PC-3 (cell line): Measurements from ENCODE around the gene SMCO1. TPM values are rescaled to one million over a fixed set of nuclear protein-coding genes. Genes with fewer than 3 reads are reported as not detected.

Experiments used
- ATAC-seq: fragments of 200-7000 bp; cut with Tn5 transposase; 2 replicates; pipeline ENCODE4 v1.9.1; 2020; ENCODE audit warnings: mild to moderate bottlenecking, moderate library complexity
- BruUV-seq: library from RNA; stranded (reverse); fragments of 400-500 nt; replicated peaks from 2 replicates; lab custom pipeline; 2021; lab: Mats Ljungman, UMichigan
- CTCF ChIA-PET: fragments of 300-600 bp; sonication (Branson Sonifier 250); formaldehyde crosslinking; loops from one replicate; lab custom pipeline; 2022; ENCODE audit warnings: antibody characterized with exemption; lab: Charles Lee
- POLR2A ChIA-PET: fragments of 300-600 bp; sonication (Branson Sonifier 250); formaldehyde crosslinking; loops from one replicate; lab custom pipeline; 2022; ENCODE audit warnings: antibody characterized with exemption; ENCODE audit not compliant: unreplicated experiment; lab: Charles Lee
- DNase-seq: peaks from one replicate; pipeline ENCODE4 v3.0.0-alpha.2; 2015
- H2AFZ ChIP-seq: fragments of 300-600 bp; sonication (generic); 2 replicates; pipeline ENCODE4 v1.6.0; 2016; ENCODE audit warnings: antibody characterized with exemption, low read length
- H3F3A ChIP-seq: fragments of 300-600 bp; sonication (generic); one replicate; pipeline ENCODE4 v1.6.0; 2017; ENCODE audit warnings: antibody characterized with exemption, low read length, control low read depth, mild to moderate bottlenecking; ENCODE audit not compliant: unreplicated experiment
- H3K27ac ChIP-seq: fragments of 300-600 bp; sonication (generic); 2 replicates; pipeline ENCODE4 v1.5.1; 2016; ENCODE audit warnings: mild to moderate bottlenecking, low read length
- H3K27me3 ChIP-seq: fragments of 300-600 bp; sonication (generic); 2 replicates; pipeline ENCODE4 v1.6.1; 2016; ENCODE audit warnings: low read length, mixed read lengths
- H3K36me3 ChIP-seq: fragments of 300-600 bp; sonication (generic); 2 replicates; pipeline ENCODE4 v1.6.1; 2016; ENCODE audit warnings: low read depth, mixed run types, low read length, mixed read lengths
- H3K4me1 ChIP-seq: fragments of 300-600 bp; sonication (generic); 2 replicates; pipeline ENCODE4 v1.5.1; 2016; ENCODE audit warnings: low read length; ENCODE audit not compliant: insufficient read depth
- H3K4me2 ChIP-seq: fragments of 300-600 bp; sonication (generic); 2 replicates; pipeline ENCODE4 v1.6.0; 2016; ENCODE audit warnings: low read length
- H3K4me3 ChIP-seq: fragments of 300-600 bp; sonication (generic); 2 replicates; pipeline ENCODE4 v1.5.1; 2016; ENCODE audit warnings: mild to moderate bottlenecking, low read length, mixed read lengths
- H3K79me2 ChIP-seq: fragments of 300-600 bp; sonication (generic); 2 replicates; pipeline ENCODE4 v1.6.1; 2017; ENCODE audit warnings: low read length, mixed read lengths
- H3K9ac ChIP-seq: fragments of 300-600 bp; sonication (generic); 2 replicates; pipeline ENCODE4 v1.6.0; 2016; ENCODE audit warnings: mild to moderate bottlenecking, low read length
- H3K9me2 ChIP-seq: fragments of 300-600 bp; sonication (generic); replicated peaks from 2 replicates; pipeline ENCODE4 v1.6.1; 2016; ENCODE audit warnings: mixed run types, low read length, mixed read lengths
- H3K9me3 ChIP-seq: fragments of 300-600 bp; sonication (generic); 2 replicates; pipeline ENCODE4 v1.6.1; 2016; ENCODE audit warnings: low read length, mixed read lengths
- H4K20me1 ChIP-seq: fragments of 300-600 bp; sonication (generic); 2 replicates; pipeline ENCODE4 v1.6.1; 2016; ENCODE audit warnings: low read length, mixed read lengths
- CTCF ChIP-seq: fragments of 300-600 bp; sonication (generic); conservative IDR thresholded peaks from 2 replicates; pipeline ENCODE4 v1.5.1; 2017; ENCODE audit warnings: antibody characterized with exemption, low read depth, mild to moderate bottlenecking, low read length
- EZH2 ChIP-seq: fragments of 300-600 bp; sonication (generic); IDR thresholded peaks from one replicate; pipeline ENCODE4 v1.6.1; 2017; ENCODE audit warnings: antibody characterized with exemption, mild to moderate bottlenecking, low read length; ENCODE audit not compliant: unreplicated experiment
- EZH2phosphoT487 ChIP-seq: fragments of 300-600 bp; sonication (generic); IDR thresholded peaks from 2 replicates; pipeline ENCODE4 v1.6.1; 2018; ENCODE audit warnings: mild to moderate bottlenecking, antibody characterized with exemption, low read length, borderline replicate concordance
- intact Hi-C: fragments of 100-400 bp; cut with micrococcal nuclease; formaldehyde crosslinking; loops from 2 replicates; pipeline ENCODE4 v1.9.0; 2023
- total RNA-seq: library from RNA; depleted of rRNA; stranded (reverse); fragments of >200 nt; gene quantifications from 2 replicates; pipeline ENCODE4 v1.2.3, GENCODE V29; 2014

The SMCO1 gene
- total RNA-seq, 1 experiment from 2014 or later = not detected

GRCh38 chr3:196528639-196529233 is 13.6 kb upstream of the SMCO1 start:
- Histone ChIP-seq H3K9me2 (no peaks in the 10 kb centered on the region), H3K79me2 (no peaks in the 10 kb centered on the region), H3K27me3 (no peaks in the 10 kb centered on the region), H3K4me2 (peak overlapping the region; percentile 72), H3K4me3 (peak overlapping the region; percentile 56), H2AFZ (peak overlapping the region; percentile 91), H4K20me1 (no peaks in the 10 kb centered on the region), H3F3A (no peaks in the 10 kb centered on the region), H3K9me3 (no peaks in the 10 kb centered on the region), H3K36me3 (no peaks in the 10 kb centered on the region), H3K4me1 (no peaks in the 10 kb centered on the region), H3K9ac (peak overlapping the region; percentile 48), H3K27ac (no peak overlapping the region)
- CTCF ChIA-PET = interaction anchor here (0.6 to 1.1 kb wide), 7 partner anchors 33 to 628 kb away, joined by 3 to 7 read pairs (median 3); partner anchors contain the start of genes FBXO45 and WDR53
- DNase-seq (peak; percentile 73), ATAC-seq (peak; percentile 97)
- intact Hi-C loops = no loop called here
- no TSS peak for BruUV-seq
- TF ChIP-seq CTCF (peak; percentile 76), EZH2phosphoT487 (no peak), EZH2 (no peak)
- POLR2A ChIA-PET = interaction anchor here (0.5 to 0.6 kb wide), 3 partner anchors 12 to 474 kb away, joined by 3 to 9 read pairs (median 6); no protein-coding TSS in a partner anchor

- Histone ChIP-seq H4K20me1 (no peaks in the 10 kb centered on the region), H3K4me2 (no peak overlapping the region), H3K27ac (no peak overlapping the region), H3K4me3 (no peak overlapping the region), H3K9me3 (peaks cover 9% of the 10 kb centered on the region), H3F3A (no peaks in the 10 kb centered on the region), H3K4me1 (no peaks in the 10 kb centered on the region), H3K9me2 (no peaks in the 10 kb centered on the region), H3K9ac (no peak overlapping the region), H3K36me3 (no peaks in the 10 kb centered on the region; the same call in 1 of the 2 replicates), H2AFZ (no peak overlapping the region), H3K79me2 (no peaks in the 10 kb centered on the region), H3K27me3 (no peaks in the 10 kb centered on the region)
- TF ChIP-seq EZH2phosphoT487 = no peak
- no peak for TF ChIP-seq CTCF
- TF ChIP-seq EZH2 = no peak
- CTCF ChIA-PET = no interaction called here
- DNase-seq (no peak), ATAC-seq (no peak)
- POLR2A ChIA-PET = no interaction called here
- BruUV-seq = no TSS peak
- intact Hi-C loops = no loop called here
Observed at GRCh38 chr3:196525141-196525540, 10.0 kb upstream of the SMCO1 start.

- intact Hi-C loops = no loop called here
- ATAC-seq (no peak), DNase-seq (peak; percentile 36)
- Histone ChIP-seq H3F3A (no peaks in the 10 kb centered on the region), H3K9ac (no peak overlapping the region), H4K20me1 (no peaks in the 10 kb centered on the region), H3K9me2 (no peaks in the 10 kb centered on the region), H3K27ac (no peak overlapping the region), H3K79me2 (no peaks in the 10 kb centered on the region), H2AFZ (no peak overlapping the region), H3K4me1 (no peaks in the 10 kb centered on the region), H3K27me3 (no peaks in the 10 kb centered on the region), H3K4me2 (no peak overlapping the region), H3K9me3 (peaks cover 15% of the 10 kb centered on the region), H3K4me3 (no peak overlapping the region), H3K36me3 (no peaks in the 10 kb centered on the region; the same call in 1 of the 2 replicates)
- TF ChIP-seq CTCF (peak; percentile 36), EZH2phosphoT487 (no peak)
- ChIA-PET POLR2A (no interaction called here), CTCF (no interaction called here)
- no TSS peak for BruUV-seq
Observed at GRCh38 chr3:196524527-196524926, 9.4 kb upstream of the SMCO1 start.
